H9 (cell line): Measurements from ENCODE around the gene NUBPL. TPM values are rescaled to one million over a fixed set of nuclear protein-coding genes. Genes with fewer than 3 reads are reported as not detected.

Experiments
- DNase-seq: peaks from one replicate; pipeline ENCODE4 v3.0.0-alpha.2; 2017
- H2AFZ ChIP-seq: one replicate; pipeline ENCODE4 v1.6.1; 2013; ENCODE audit warnings: mild to moderate bottlenecking, low read length, control low read depth, moderate library complexity
- H2AK5ac ChIP-seq: 2 replicates; pipeline ENCODE4 v1.6.1; 2013; ENCODE audit warnings: low read length, control low read depth, mixed read lengths; ENCODE audit not compliant: insufficient read length
- H2BK120ac ChIP-seq: one replicate; pipeline ENCODE4 v1.6.1; 2013; ENCODE audit warnings: low read depth, mild to moderate bottlenecking, low read length, control low read depth, inconsistent platforms; ENCODE audit not compliant: poor library complexity, severe bottlenecking
- H2BK12ac ChIP-seq: 2 replicates; pipeline ENCODE4 v1.6.1; 2013; ENCODE audit warnings: low read length, control low read depth, mixed read lengths, low read depth; ENCODE audit not compliant: insufficient read length
- H2BK15ac ChIP-seq: 2 replicates; pipeline ENCODE4 v1.6.1; 2013; ENCODE audit warnings: low read depth, low read length, control low read depth
- H2BK20ac ChIP-seq: one replicate; pipeline ENCODE4 v1.6.1; 2013; ENCODE audit warnings: low read depth, mild to moderate bottlenecking, low read length, control low read depth, inconsistent platforms; ENCODE audit not compliant: poor library complexity, severe bottlenecking
- H2BK5ac ChIP-seq: 2 replicates; pipeline ENCODE4 v1.6.1; 2013; ENCODE audit warnings: low read length, control low read depth, mixed read lengths; ENCODE audit not compliant: insufficient read length
- H3K14ac ChIP-seq: 2 replicates; pipeline ENCODE4 v1.6.1; 2013; ENCODE audit warnings: low read length, control low read depth; ENCODE audit not compliant: insufficient read depth
- H3K18ac ChIP-seq: 2 replicates; pipeline ENCODE4 v1.6.1; 2013; ENCODE audit warnings: low read depth, mild to moderate bottlenecking, mixed read lengths, low read length, control low read depth; ENCODE audit not compliant: insufficient read length
- H3K23ac ChIP-seq: 2 replicates; pipeline ENCODE4 v1.6.1; 2013; ENCODE audit warnings: low read length, control low read depth, mixed read lengths, low read depth; ENCODE audit not compliant: insufficient read length
- H3K23me2 ChIP-seq: 2 replicates; pipeline ENCODE4 v1.6.1; 2013; ENCODE audit warnings: low read depth, mild to moderate bottlenecking, mixed read lengths, low read length, control low read depth; ENCODE audit not compliant: insufficient read length, poor library complexity, severe bottlenecking
- H3K27ac ChIP-seq: 2 replicates; pipeline ENCODE4 v1.5.1; 2013; ENCODE audit warnings: low read length, control low read depth, mixed read lengths, low read depth; ENCODE audit not compliant: insufficient read length
- H3K27me3 ChIP-seq: 2 replicates; pipeline ENCODE4 v1.6.1; 2013; ENCODE audit warnings: low read length, control low read depth, inconsistent platforms; ENCODE audit not compliant: insufficient read depth
- H3K4ac ChIP-seq: 2 replicates; pipeline ENCODE4 v1.6.1; 2013; ENCODE audit warnings: low read depth, mild to moderate bottlenecking, control low read depth, inconsistent platforms, low read length, moderate library complexity
- H3K4me1 ChIP-seq: 2 replicates; pipeline ENCODE4 v1.6.1; 2013; ENCODE audit warnings: low read length, control low read depth, inconsistent platforms; ENCODE audit not compliant: insufficient read depth
- H3K4me2 ChIP-seq: 2 replicates; pipeline ENCODE4 v1.6.1; 2013; ENCODE audit warnings: low read length, control low read depth, mixed read lengths; ENCODE audit not compliant: insufficient read length, insufficient read depth
- H3K56ac ChIP-seq: 2 replicates; pipeline ENCODE4 v1.6.1; 2013; ENCODE audit warnings: low read depth, mild to moderate bottlenecking, mixed read lengths, low read length, control low read depth; ENCODE audit not compliant: insufficient read length
- H3K79me1 ChIP-seq: 2 replicates; pipeline ENCODE4 v1.6.1; 2013; ENCODE audit warnings: low read depth, mild to moderate bottlenecking, moderate library complexity, low read length, control low read depth, inconsistent platforms; ENCODE audit not compliant: insufficient read depth, poor library complexity, severe bottlenecking
- H3K79me2 ChIP-seq: 2 replicates; pipeline ENCODE4 v1.6.1; 2013; ENCODE audit warnings: low read length, control low read depth, inconsistent platforms; ENCODE audit not compliant: insufficient read depth
- H3K9ac ChIP-seq: 2 replicates; pipeline ENCODE4 v1.6.1; 2013; ENCODE audit warnings: low read length, control low read depth, mixed read lengths; ENCODE audit not compliant: insufficient read length; ENCODE audit errors: extremely low read depth
- H3K9me3 ChIP-seq: one replicate; pipeline ENCODE4 v1.6.1; 2013; ENCODE audit warnings: low read depth, low read length, inconsistent platforms; ENCODE audit not compliant: control insufficient read depth
- H3T11ph ChIP-seq: one replicate; pipeline ENCODE4 v1.6.1; 2013; ENCODE audit warnings: mild to moderate bottlenecking, low read length, control low read depth, inconsistent platforms
- H4K20me1 ChIP-seq: one replicate; pipeline ENCODE4 v1.6.1; 2013; ENCODE audit not compliant: control insufficient read depth, insufficient read length, insufficient read depth
- H4K5ac ChIP-seq: 2 replicates; pipeline ENCODE4 v1.6.1; 2013; ENCODE audit warnings: low read depth, mild to moderate bottlenecking, mixed read lengths, low read length, control low read depth; ENCODE audit not compliant: insufficient read length
- H4K8ac ChIP-seq: replicated peaks from 2 replicates; pipeline ENCODE4 v1.6.1; 2013; ENCODE audit warnings: low read length, control low read depth, mixed read lengths, low read depth; ENCODE audit not compliant: insufficient read length
- H4K91ac ChIP-seq: 2 replicates; pipeline ENCODE4 v1.6.1; 2013; ENCODE audit warnings: low read depth, mild to moderate bottlenecking, moderate library complexity, mixed read lengths, low read length, control low read depth; ENCODE audit not compliant: insufficient read length
- H3K27ac Mint-ChIP-seq, 3 experiments: 2 replicates in 2 of 3; 3 replicates in 1 of 3; pipeline ENCODE4 v1.8.0; 2020 to 2021; ENCODE audit warnings: mixed read lengths in 3 of 3, mild to moderate bottlenecking in 1 of 3, moderate library complexity in 1 of 3
- H3K27me3 Mint-ChIP-seq: 2 replicates; pipeline ENCODE4 v1.8.0; 2021; ENCODE audit warnings: low read depth, mild to moderate bottlenecking, moderate library complexity, mixed read lengths
- H3K36me3 Mint-ChIP-seq, 3 experiments: 2 replicates in 2 of 3; 3 replicates in 1 of 3; pipeline ENCODE4 v1.8.0; 2020 to 2021; ENCODE audit warnings: low read depth in 3 of 3, mixed read lengths in 3 of 3; ENCODE audit not compliant: insufficient read depth in 1 of 3
- H3K4me1 Mint-ChIP-seq, 2 experiments: 2 replicates each; pipeline ENCODE4 v1.8.0; 2020; ENCODE audit warnings: mixed read lengths in 2 of 2
- H3K4me3 Mint-ChIP-seq, 2 experiments: 2 replicates in 1 of 2; 3 replicates in 1 of 2; pipeline ENCODE4 v1.8.0; 2020 to 2021; ENCODE audit warnings: mild to moderate bottlenecking in 2 of 2, mixed read lengths in 2 of 2, moderate library complexity in 1 of 2
- H3K9me3 Mint-ChIP-seq, 2 experiments: 2 replicates in 1 of 2; 3 replicates in 1 of 2; pipeline ENCODE4 v1.8.0; 2020; ENCODE audit warnings: mild to moderate bottlenecking in 2 of 2, mixed read lengths in 2 of 2, moderate library complexity in 1 of 2
- WGBS: extraction: QIAGEN DNeasy Blood & Tissue Kit; methylation state at CpG from one replicate; pipeline ENCODE4 v1.1.7; 2013; ENCODE audit warnings: missing lambda C conversion rate, low lambda C conversion rate, mixed read lengths; ENCODE audit not compliant: insufficient read length; ENCODE audit errors: extremely low coverage; 5-methylcytosine and 5-hydroxymethylcytosine counted together
- total RNA-seq: library from RNA; stranded (reverse); gene quantifications from 2 replicates; pipeline ENCODE4 v1.2.1, GENCODE V29; 2021
- TF ChIP-seq, protein P1 (sequence below): fragments of 200-600 bp; sonication (generic); conservative IDR thresholded peaks from 3 replicates; pipeline ENCODE4 v1.8.0; 2021; ENCODE audit warnings: antibody characterized with exemption, mild to moderate bottlenecking

The NUBPL gene
- total RNA-seq, 1 experiment from 2014 or later, result 14.8 TPM

DNA sequence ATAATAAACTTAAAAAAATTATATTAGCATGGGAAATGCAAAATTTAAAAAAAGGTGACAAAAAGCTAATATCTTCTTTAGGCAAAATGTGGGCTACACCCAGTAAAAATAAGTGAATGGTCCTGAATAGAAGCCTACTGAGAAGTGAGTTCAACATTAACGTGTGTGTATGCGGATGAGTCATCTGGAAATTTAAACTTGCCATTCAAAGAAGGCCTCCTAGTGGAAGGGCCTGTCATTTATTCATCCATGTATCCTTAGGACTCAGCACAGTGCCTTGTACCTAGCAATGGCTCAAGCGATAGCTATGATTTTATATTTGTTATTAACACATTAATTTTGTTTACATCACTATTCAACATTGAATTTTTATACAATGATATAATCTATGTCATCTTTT is 226.2 kb downstream of the NUBPL start:
- Histone ChIP-seq H2BK15ac (no peak overlapping the region), H3K4me1 (no peaks in the 10 kb centered on the region), H2BK5ac (no peak overlapping the region), H2BK20ac (no peak overlapping the region), H4K5ac (no peak overlapping the region), H3K9ac (no peak overlapping the region), H3K4me2 (no peak overlapping the region), H3T11ph (no peak overlapping the region), H3K79me2 (no peaks in the 10 kb centered on the region), H3K27me3 (no peaks in the 10 kb centered on the region), H2AK5ac (no peak overlapping the region), H3K14ac (no peak overlapping the region), H3K23ac (no peak overlapping the region), H4K8ac (no peak overlapping the region), H2BK120ac (no peak overlapping the region), H4K91ac (no peak overlapping the region), H3K18ac (no peak overlapping the region), H3K79me1 (no peaks in the 10 kb centered on the region), H3K27ac (no peak overlapping the region), H3K56ac (no peak overlapping the region), H3K23me2 (no peaks in the 10 kb centered on the region), H3K9me3 (peaks cover 3% of the 10 kb centered on the region), H3K4ac (no peak overlapping the region), H2AFZ (no peak overlapping the region), H4K20me1 (no peaks in the 10 kb centered on the region), H2BK12ac (no peak overlapping the region)
- peaks cover 27 to 39% of the 10 kb centered on the region in 2 experiments for H3K9me3 Mint-ChIP-seq
- H3K27me3 Mint-ChIP-seq, result no peaks in the 10 kb centered on the region
- H3K4me1 Mint-ChIP-seq, result no peaks in the 10 kb centered on the region
- no peak overlapping the region for H3K4me3 Mint-ChIP-seq
- DNase-seq, result no peak
- no CpG with 5 or more reads among the region's 3 CpGs for WGBS
- peaks cover 6 to 19% (median 6%) of the 10 kb centered on the region in 3 experiments; a peak in 6 of 7 replicates for H3K36me3 Mint-ChIP-seq
- TF ChIP-seq, protein P1, sequence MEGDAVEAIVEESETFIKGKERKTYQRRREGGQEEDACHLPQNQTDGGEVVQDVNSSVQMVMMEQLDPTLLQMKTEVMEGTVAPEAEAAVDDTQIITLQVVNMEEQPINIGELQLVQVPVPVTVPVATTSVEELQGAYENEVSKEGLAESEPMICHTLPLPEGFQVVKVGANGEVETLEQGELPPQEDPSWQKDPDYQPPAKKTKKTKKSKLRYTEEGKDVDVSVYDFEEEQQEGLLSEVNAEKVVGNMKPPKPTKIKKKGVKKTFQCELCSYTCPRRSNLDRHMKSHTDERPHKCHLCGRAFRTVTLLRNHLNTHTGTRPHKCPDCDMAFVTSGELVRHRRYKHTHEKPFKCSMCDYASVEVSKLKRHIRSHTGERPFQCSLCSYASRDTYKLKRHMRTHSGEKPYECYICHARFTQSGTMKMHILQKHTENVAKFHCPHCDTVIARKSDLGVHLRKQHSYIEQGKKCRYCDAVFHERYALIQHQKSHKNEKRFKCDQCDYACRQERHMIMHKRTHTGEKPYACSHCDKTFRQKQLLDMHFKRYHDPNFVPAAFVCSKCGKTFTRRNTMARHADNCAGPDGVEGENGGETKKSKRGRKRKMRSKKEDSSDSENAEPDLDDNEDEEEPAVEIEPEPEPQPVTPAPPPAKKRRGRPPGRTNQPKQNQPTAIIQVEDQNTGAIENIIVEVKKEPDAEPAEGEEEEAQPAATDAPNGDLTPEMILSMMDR, result peak; percentile 20; the same call in 1 of the 3 replicates
- H3K27ac Mint-ChIP-seq, result no peak overlapping the region
